H1 (cell line): ENCODE results near the gene CYP11A1.
"Not testable (repeated sequence)": the region's sequence is repeated elsewhere in the genome, so short reads cannot be mapped to it uniquely, and the experiment has no call there.

ENCODE experiments used
- CTCF ChIP-seq, 3 experiments: IDR thresholded peaks; 1 replicate in 2 of 3; 2 replicates in 1 of 3; pipeline versions ENCODE4 v1.5.1 to v1.6.1; 2011; ENCODE audit warnings: low read length in 3 of 3, mild to moderate bottlenecking in 3 of 3, inconsistent platforms in 2 of 3, low read depth in 1 of 3, moderate library complexity in 1 of 3; ENCODE audit not compliant: insufficient read depth in 1 of 3; ENCODE audit errors: control extremely low read depth in 1 of 3
- POLR2AphosphoS5 ChIP-seq: IDR thresholded peaks from 2 replicates; pipeline ENCODE4 v1.6.1; 2011; ENCODE audit warnings: low read depth, low read length
- TAF1 ChIP-seq: IDR thresholded peaks from 2 replicates; pipeline ENCODE4 v1.6.1; 2011; ENCODE audit warnings: mild to moderate bottlenecking, low read depth, low read length
- USF2 ChIP-seq: IDR thresholded peaks from 2 replicates; pipeline ENCODE4 v1.6.1; 2011; ENCODE audit warnings: low read length, improper control_type of control experiment

GRCh38 chr15:74360855-74361254 lies 6.6 kb downstream of the CYP11A1 start:
- not testable (repeated sequence) for TF ChIP-seq POLR2AphosphoS5; USF2; TAF1; CTCF (IDR thresholded peaks at IDR 0.05; ENCODE audit: control extremely low read depth in 1 of 3, insufficient read depth in 1 of 3, low read depth in 1 of 3, low read length in 3 of 3)
